HepG2 (cell line): ENCODE measurements around the gene OR1D5. TPM values are rescaled to one million over a fixed set of nuclear protein-coding genes. Genes with fewer than 3 reads are reported as not detected.

Experiments
- ATAC-seq: fragments of 200-7000 bp; cut with Tn5 transposase; 3 replicates; pipeline ENCODE4 v1.9.1; 2020; ENCODE audit warnings: mild to moderate bottlenecking, moderate library complexity
- BruUV-seq: library from RNA; stranded (reverse); fragments of 400-500 nt; replicated peaks from 2 replicates; lab custom pipeline; 2021; lab: Mats Ljungman, UMichigan
- CTCF ChIA-PET: fragments of 300-600 bp; formaldehyde crosslinking; extraction: SDS; loops from one replicate; lab custom pipeline; 2021; ENCODE audit warnings: low total read pairs, inconsistent platforms, low intra/inter-chr PET ratio; lab: Yijun Ruan, JAX
- POLR2A ChIA-PET: fragments of 350-600 bp; sonication (Branson Sonifier 250); formaldehyde crosslinking; loops from one replicate; lab custom pipeline; 2020; ENCODE audit warnings: antibody characterized with exemption, inconsistent platforms; lab: Yijun Ruan, JAX
- DNase-seq: peaks from one replicate; pipeline ENCODE4 v3.0.0-alpha.2; 2015; ENCODE audit warnings: low spot score
- FAIRE-seq: peaks from 3 replicates; lab custom pipeline; 2011; peaks lifted over from hg19 to GRCh38; lab: Jason Lieb, UNC
- H2AFZ ChIP-seq: one replicate; pipeline ENCODE4 v1.6.1; 2011; ENCODE audit warnings: low read length, inconsistent platforms
- H3K27ac ChIP-seq: fragments of 300-600 bp; 3 replicates; pipeline ENCODE4 v1.8.0; 2011; ENCODE audit warnings: mixed run types, mild to moderate bottlenecking, mixed read lengths, low read length, inconsistent platforms; ENCODE audit not compliant: insufficient read depth; ENCODE audit errors: extremely low read length
- H3K27me3 ChIP-seq, 2 experiments: fragments of 200-600 bp in 1 of 2; 2 replicates in 1 of 2; 3 replicates in 1 of 2; pipeline versions ENCODE4 v1.6.0 to v1.8.0; 2011; ENCODE audit warnings: low read length in 2 of 2, mild to moderate bottlenecking in 2 of 2, moderate library complexity in 2 of 2, inconsistent platforms in 1 of 2; ENCODE audit not compliant: insufficient read depth in 2 of 2, control insufficient read depth in 1 of 2
- H3K36me3 ChIP-seq, 2 experiments: fragments of 200-600 bp in 1 of 2; replicated peaks in 1 of 2; 2 replicates in 1 of 2; 3 replicates in 1 of 2; pipeline versions ENCODE4 v1.5.1 to v1.8.0; 2011; ENCODE audit warnings: low read length in 2 of 2, inconsistent platforms in 1 of 2; ENCODE audit not compliant: insufficient read depth in 2 of 2, control insufficient read depth in 1 of 2
- H3K4me1 ChIP-seq: 2 replicates; pipeline ENCODE4 v1.5.1; 2012; ENCODE audit warnings: low read length, inconsistent platforms; ENCODE audit not compliant: insufficient read depth
- H3K4me2 ChIP-seq: 2 replicates; pipeline ENCODE4 v1.6.0; 2011; ENCODE audit warnings: low read depth, low read length, inconsistent platforms
- H3K4me3 ChIP-seq, 3 experiments: fragments of 200-600 bp in 1 of 3; sonication (generic), shearing (Covaris generic) in 1 of 3; replicated peaks in 1 of 3; 2 replicates each; pipeline ENCODE4 v1.5.1; 2011 to 2016; ENCODE audit warnings: low read length in 3 of 3, inconsistent platforms in 2 of 3, low read depth in 2 of 3, mild to moderate bottlenecking in 2 of 3, control low read depth in 1 of 3, mixed read lengths in 1 of 3; ENCODE audit not compliant: insufficient read depth in 1 of 3
- H3K79me2 ChIP-seq: one replicate; pipeline ENCODE4 v1.6.1; 2011; ENCODE audit warnings: low read length, inconsistent platforms; ENCODE audit not compliant: insufficient read depth
- H3K9ac ChIP-seq: 2 replicates; pipeline ENCODE4 v1.6.0; 2011; ENCODE audit warnings: mild to moderate bottlenecking, low read depth, low read length, inconsistent platforms; ENCODE audit not compliant: insufficient read depth
- H3K9me3 ChIP-seq: 2 replicates; pipeline ENCODE4 v1.5.1; 2012; ENCODE audit warnings: mild to moderate bottlenecking, low read length
- H4K20me1 ChIP-seq: 2 replicates; pipeline ENCODE4 v1.6.0; 2011; ENCODE audit warnings: inconsistent platforms, mild to moderate bottlenecking, low read length, moderate library complexity; ENCODE audit not compliant: insufficient read depth
- CSRNP1 ChIP-seq: sonication (generic); formaldehyde crosslinking; IDR thresholded peaks from 2 replicates; pipeline ENCODE4 v1.8.1; 2023; ENCODE audit warnings: mild to moderate bottlenecking, missing genetic modification reagents
- NCOR1 ChIP-seq: fragments of 200-600 bp; sonication (generic); IDR thresholded peaks from 2 replicates; pipeline ENCODE4 v1.7.0; 2017; ENCODE audit warnings: antibody characterized with exemption, low read length, borderline replicate concordance
- SALL2 ChIP-seq: sonication (generic); formaldehyde crosslinking; IDR thresholded peaks from 2 replicates; pipeline ENCODE4 v1.8.1; 2023; ENCODE audit warnings: mild to moderate bottlenecking, missing genetic modification reagents, inconsistent platforms
- TBL1XR1 ChIP-seq: fragments of 150-350 bp; IDR thresholded peaks from 2 replicates; pipeline ENCODE4 v1.6.1; 2014; ENCODE audit warnings: borderline replicate concordance, low read length; ENCODE audit not compliant: partially characterized antibody
- TOPORS ChIP-seq: sonication (generic); formaldehyde crosslinking; IDR thresholded peaks from 2 replicates; pipeline ENCODE4 v1.8.0; 2023; ENCODE audit warnings: mild to moderate bottlenecking, missing genetic modification reagents
- ZFP36L2 ChIP-seq: sonication (generic); formaldehyde crosslinking; IDR thresholded peaks from 2 replicates; pipeline ENCODE4 v1.4.0; 2020; ENCODE audit warnings: missing genetic modification reagents
- ZNF234 ChIP-seq: sonication (generic); formaldehyde crosslinking; conservative IDR thresholded peaks from 2 replicates; pipeline ENCODE4 v1.5.1; 2020; ENCODE audit warnings: mild to moderate bottlenecking, missing genetic modification reagents
- WGBS: methylation state at CpG from one replicate; pipeline ENCODE4 v1.1.6; 2017; ENCODE audit warnings: low lambda C conversion rate; 5-methylcytosine and 5-hydroxymethylcytosine counted together
- in situ Hi-C: cut with HindIII; loops from 2 replicates; pipeline ENCODE4 v1.10.0; 2017; ENCODE audit warnings: low pct_unique_long_range_greater_than_20kb; ENCODE audit not compliant: extremely low pct_ligation_motif_present
- intact Hi-C: fragments of 100-400 bp; cut with micrococcal nuclease; formaldehyde crosslinking; loops from one replicate; pipeline ENCODE4 v1.10.0; 2022; ENCODE audit not compliant: unreplicated experiment
- polyA plus RNA-seq, 8 experiments: library from polyadenylated mRNA; depleted of rRNA in 3 of 8; stranded (reverse) in 7 of 8; unstranded in 1 of 8; fragments of >200 nt; fragmentation: Illumina TruSeq in 4 of 8; extraction: Trizol in 4 of 8; gene quantifications; 2 replicates each; pipeline versions ENCODE4 v1.2.1 to v1.2.3, GENCODE V29; 2011 to 2016; ENCODE audit warnings: low read depth in 4 of 8, missing spikeins in 1 of 8, mixed read lengths in 1 of 8; ENCODE audit not compliant: insufficient read depth in 1 of 8
- total RNA-seq, 5 experiments: library from RNA; depleted of rRNA; stranded (reverse); fragments of >200 nt; fragmentation: Illumina TruSeq; extraction: Trizol; gene quantifications; 2 replicates each; pipeline ENCODE4 v1.2.3, GENCODE V29; 2016; ENCODE audit warnings: low read depth in 1 of 5
- TF ChIP-seq, protein P1 (sequence below): sonication (generic); formaldehyde crosslinking; IDR thresholded peaks from 2 replicates; pipeline ENCODE4 v1.5.0; 2020; ENCODE audit warnings: mild to moderate bottlenecking, missing genetic modification reagents, moderate library complexity
- TF ChIP-seq, protein P2 (sequence below): sonication (generic); formaldehyde crosslinking; IDR thresholded peaks from 2 replicates; pipeline ENCODE4 v1.5.1; 2020; ENCODE audit warnings: mild to moderate bottlenecking, missing genetic modification reagents, moderate library complexity

Gene OR1D5
- total and polyA plus RNA-seq, 2 of the 13 experiments (the other 11 are each of a cell fraction or from before 2014, with no cell fraction given) = not detected

GRCh38 chr17:3026125-3026855 is 37.1 kb downstream of the OR1D5 start:
- ATAC-seq (no peak), DNase-seq (no peak), FAIRE-seq (no peak)
- intact Hi-C loops = no loop called here
- ChIA-PET CTCF (no interaction called here), POLR2A (no interaction called here)
- H2AFZ ChIP-seq = no peak overlapping the region
- H3K4me1 ChIP-seq = no peaks in the 10 kb centered on the region
- TF ChIP-seq CSRNP1 (CRISPR knock-in tag) = no peak
- no peak for TF ChIP-seq NCOR1
- no peak for TF ChIP-seq ZFP36L2 (CRISPR knock-in tag)
- no peak for TF ChIP-seq ZNF234 (CRISPR knock-in tag)
- TF ChIP-seq TBL1XR1 = no peak
- TF ChIP-seq, protein P1, sequence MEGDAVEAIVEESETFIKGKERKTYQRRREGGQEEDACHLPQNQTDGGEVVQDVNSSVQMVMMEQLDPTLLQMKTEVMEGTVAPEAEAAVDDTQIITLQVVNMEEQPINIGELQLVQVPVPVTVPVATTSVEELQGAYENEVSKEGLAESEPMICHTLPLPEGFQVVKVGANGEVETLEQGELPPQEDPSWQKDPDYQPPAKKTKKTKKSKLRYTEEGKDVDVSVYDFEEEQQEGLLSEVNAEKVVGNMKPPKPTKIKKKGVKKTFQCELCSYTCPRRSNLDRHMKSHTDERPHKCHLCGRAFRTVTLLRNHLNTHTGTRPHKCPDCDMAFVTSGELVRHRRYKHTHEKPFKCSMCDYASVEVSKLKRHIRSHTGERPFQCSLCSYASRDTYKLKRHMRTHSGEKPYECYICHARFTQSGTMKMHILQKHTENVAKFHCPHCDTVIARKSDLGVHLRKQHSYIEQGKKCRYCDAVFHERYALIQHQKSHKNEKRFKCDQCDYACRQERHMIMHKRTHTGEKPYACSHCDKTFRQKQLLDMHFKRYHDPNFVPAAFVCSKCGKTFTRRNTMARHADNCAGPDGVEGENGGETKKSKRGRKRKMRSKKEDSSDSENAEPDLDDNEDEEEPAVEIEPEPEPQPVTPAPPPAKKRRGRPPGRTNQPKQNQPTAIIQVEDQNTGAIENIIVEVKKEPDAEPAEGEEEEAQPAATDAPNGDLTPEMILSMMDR (CRISPR knock-in tag) = no peak
- no peak for TF ChIP-seq SALL2 (CRISPR knock-in tag)
- TF ChIP-seq, protein P2, sequence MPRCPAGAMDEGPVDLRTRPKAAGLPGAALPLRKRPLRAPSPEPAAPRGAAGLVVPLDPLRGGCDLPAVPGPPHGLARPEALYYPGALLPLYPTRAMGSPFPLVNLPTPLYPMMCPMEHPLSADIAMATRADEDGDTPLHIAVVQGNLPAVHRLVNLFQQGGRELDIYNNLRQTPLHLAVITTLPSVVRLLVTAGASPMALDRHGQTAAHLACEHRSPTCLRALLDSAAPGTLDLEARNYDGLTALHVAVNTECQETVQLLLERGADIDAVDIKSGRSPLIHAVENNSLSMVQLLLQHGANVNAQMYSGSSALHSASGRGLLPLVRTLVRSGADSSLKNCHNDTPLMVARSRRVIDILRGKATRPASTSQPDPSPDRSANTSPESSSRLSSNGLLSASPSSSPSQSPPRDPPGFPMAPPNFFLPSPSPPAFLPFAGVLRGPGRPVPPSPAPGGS (CRISPR knock-in tag) = no peak
- no peak for TF ChIP-seq TOPORS (CRISPR knock-in tag)
- no peak overlapping the region for H3K9ac ChIP-seq
- H3K36me3 ChIP-seq = peaks cover 12 to 35% of the 10 kb centered on the region in 2 experiments
- H3K27me3 ChIP-seq = no peaks in the 10 kb centered on the region
- H3K9me3 ChIP-seq = peaks cover 11% of the 10 kb centered on the region
- BruUV-seq = no TSS peak
- WGBS = 95% methylated on average over 18 of the region's 26 CpGs
- no peak overlapping the region for H3K27ac ChIP-seq
- in situ Hi-C loops = no loop called here
- H4K20me1 ChIP-seq = no peaks in the 10 kb centered on the region
- H3K79me2 ChIP-seq = no peaks in the 10 kb centered on the region
- no peak overlapping the region for H3K4me2 ChIP-seq
- H3K4me3 ChIP-seq = no peak overlapping the region
